ENCODE results near the gene DEPDC4. TPM values are rescaled to one million over a fixed set of nuclear protein-coding genes. Genes with fewer than 3 reads are reported as not detected.

The DEPDC4 gene
- total and polyA plus RNA-seq, 2 experiments from 2014 or later: 2.2 to 9.4 TPM

DNA sequence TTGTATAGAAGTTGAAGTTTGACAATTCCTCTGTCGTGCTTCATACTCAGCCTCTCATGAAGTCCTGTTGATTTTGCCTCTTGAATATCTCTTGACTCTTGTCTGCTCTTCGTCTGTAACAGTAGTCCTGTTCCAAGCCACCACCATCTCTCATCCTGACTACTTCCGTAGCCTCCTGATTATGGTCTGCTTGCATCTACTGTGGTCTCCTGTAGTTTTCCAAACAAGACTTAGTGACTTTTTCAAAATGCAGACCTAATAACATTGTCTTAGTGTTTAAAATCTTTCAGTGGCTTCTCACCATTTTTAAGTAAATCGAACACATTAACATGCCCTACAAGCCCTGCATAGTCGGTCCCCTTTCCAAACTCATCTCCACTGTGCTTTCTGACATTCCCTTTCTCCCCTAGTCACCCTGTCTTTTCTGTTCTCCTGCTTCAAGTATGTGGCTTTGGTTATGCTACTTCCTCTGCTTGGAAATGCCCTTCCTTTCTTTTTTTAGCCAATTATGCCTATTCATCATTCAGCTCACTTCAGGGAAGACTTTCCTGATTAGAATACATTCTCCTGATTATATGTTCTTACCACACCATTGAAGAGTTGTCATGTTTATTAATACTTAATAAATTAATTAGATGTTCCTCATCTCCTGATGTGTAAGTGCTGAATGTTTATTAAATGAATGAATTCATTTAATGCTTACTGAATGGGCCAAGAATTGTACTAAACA lies 2.1 kb upstream of the DEPDC4 start:
- H3K4me3 Mint-ChIP-seq: peak overlapping the region; percentile 99
- DNase-seq (ENCODE audit: low spot score) (peak; percentile 24), ATAC-seq (no peak)
- H3K4me2 ChIP-seq: peak overlapping the region; percentile 94
- no peaks in the 10 kb centered on the region for H3K27me3 ChIP-seq (ENCODE audit: insufficient read depth)
- peaks cover 29% of the 10 kb centered on the region for H3K4me1 Mint-ChIP-seq
- peaks cover 27% of the 10 kb centered on the region for H3K4me1 ChIP-seq (ENCODE audit: insufficient read depth)
- H3F3A ChIP-seq (replicated peaks; ENCODE audit: low read depth): no peaks in the 10 kb centered on the region
- H3K27ac ChIP-seq (ENCODE audit: low read depth): no peak overlapping the region; the same call in 1 of the 2 replicates
- peaks cover 8% of the 10 kb centered on the region for H3K27me3 Mint-ChIP-seq (ENCODE audit: insufficient read depth, low read depth, poor library complexity)
- H4K20me1 ChIP-seq (replicated peaks; ENCODE audit: insufficient read depth): peaks cover 9% of the 10 kb centered on the region; the same call in 1 of the 2 replicates
- peak overlapping the region; percentile 84 for H3K4me3 ChIP-seq
- TF ChIP-seq, protein P1, sequence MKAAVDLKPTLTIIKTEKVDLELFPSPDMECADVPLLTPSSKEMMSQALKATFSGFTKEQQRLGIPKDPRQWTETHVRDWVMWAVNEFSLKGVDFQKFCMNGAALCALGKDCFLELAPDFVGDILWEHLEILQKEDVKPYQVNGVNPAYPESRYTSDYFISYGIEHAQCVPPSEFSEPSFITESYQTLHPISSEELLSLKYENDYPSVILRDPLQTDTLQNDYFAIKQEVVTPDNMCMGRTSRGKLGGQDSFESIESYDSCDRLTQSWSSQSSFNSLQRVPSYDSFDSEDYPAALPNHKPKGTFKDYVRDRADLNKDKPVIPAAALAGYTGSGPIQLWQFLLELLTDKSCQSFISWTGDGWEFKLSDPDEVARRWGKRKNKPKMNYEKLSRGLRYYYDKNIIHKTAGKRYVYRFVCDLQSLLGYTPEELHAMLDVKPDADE (IDR thresholded peaks at IDR 0.05): no peak
- TF ChIP-seq JUNB (IDR thresholded peaks at IDR 0.05; ENCODE audit: unreplicated experiment): no peak
- TF ChIP-seq EZH2 (IDR thresholded peaks at IDR 0.05; ENCODE audit: low read depth, unreplicated experiment): no peak
- TF ChIP-seq POLR2AphosphoS5 (IDR thresholded peaks at IDR 0.05; ENCODE audit: low read depth): no peak
- TF ChIP-seq, protein P2, sequence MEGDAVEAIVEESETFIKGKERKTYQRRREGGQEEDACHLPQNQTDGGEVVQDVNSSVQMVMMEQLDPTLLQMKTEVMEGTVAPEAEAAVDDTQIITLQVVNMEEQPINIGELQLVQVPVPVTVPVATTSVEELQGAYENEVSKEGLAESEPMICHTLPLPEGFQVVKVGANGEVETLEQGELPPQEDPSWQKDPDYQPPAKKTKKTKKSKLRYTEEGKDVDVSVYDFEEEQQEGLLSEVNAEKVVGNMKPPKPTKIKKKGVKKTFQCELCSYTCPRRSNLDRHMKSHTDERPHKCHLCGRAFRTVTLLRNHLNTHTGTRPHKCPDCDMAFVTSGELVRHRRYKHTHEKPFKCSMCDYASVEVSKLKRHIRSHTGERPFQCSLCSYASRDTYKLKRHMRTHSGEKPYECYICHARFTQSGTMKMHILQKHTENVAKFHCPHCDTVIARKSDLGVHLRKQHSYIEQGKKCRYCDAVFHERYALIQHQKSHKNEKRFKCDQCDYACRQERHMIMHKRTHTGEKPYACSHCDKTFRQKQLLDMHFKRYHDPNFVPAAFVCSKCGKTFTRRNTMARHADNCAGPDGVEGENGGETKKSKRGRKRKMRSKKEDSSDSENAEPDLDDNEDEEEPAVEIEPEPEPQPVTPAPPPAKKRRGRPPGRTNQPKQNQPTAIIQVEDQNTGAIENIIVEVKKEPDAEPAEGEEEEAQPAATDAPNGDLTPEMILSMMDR (conservative IDR thresholded peaks at IDR 0.05; ENCODE audit: low read depth in 2 of 2): no peak
- TF ChIP-seq NANOG (IDR thresholded peaks at IDR 0.05; ENCODE audit: borderline replicate concordance): no peak
- TF ChIP-seq, protein P3, sequence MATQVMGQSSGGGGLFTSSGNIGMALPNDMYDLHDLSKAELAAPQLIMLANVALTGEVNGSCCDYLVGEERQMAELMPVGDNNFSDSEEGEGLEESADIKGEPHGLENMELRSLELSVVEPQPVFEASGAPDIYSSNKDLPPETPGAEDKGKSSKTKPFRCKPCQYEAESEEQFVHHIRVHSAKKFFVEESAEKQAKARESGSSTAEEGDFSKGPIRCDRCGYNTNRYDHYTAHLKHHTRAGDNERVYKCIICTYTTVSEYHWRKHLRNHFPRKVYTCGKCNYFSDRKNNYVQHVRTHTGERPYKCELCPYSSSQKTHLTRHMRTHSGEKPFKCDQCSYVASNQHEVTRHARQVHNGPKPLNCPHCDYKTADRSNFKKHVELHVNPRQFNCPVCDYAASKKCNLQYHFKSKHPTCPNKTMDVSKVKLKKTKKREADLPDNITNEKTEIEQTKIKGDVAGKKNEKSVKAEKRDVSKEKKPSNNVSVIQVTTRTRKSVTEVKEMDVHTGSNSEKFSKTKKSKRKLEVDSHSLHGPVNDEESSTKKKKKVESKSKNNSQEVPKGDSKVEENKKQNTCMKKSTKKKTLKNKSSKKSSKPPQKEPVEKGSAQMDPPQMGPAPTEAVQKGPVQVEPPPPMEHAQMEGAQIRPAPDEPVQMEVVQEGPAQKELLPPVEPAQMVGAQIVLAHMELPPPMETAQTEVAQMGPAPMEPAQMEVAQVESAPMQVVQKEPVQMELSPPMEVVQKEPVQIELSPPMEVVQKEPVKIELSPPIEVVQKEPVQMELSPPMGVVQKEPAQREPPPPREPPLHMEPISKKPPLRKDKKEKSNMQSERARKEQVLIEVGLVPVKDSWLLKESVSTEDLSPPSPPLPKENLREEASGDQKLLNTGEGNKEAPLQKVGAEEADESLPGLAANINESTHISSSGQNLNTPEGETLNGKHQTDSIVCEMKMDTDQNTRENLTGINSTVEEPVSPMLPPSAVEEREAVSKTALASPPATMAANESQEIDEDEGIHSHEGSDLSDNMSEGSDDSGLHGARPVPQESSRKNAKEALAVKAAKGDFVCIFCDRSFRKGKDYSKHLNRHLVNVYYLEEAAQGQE (IDR thresholded peaks at IDR 0.05; ENCODE audit: unreplicated experiment): no peak
- TF ChIP-seq ZNF331 (CRISPR knock-in tag; IDR thresholded peaks at IDR 0.05; ENCODE audit: low read depth): no peak
- TF ChIP-seq EZH2phosphoT487 (IDR thresholded peaks at IDR 0.05; ENCODE audit: unreplicated experiment): no peak
- no peak for TF ChIP-seq ZNF114 (CRISPR knock-in tag; IDR thresholded peaks at IDR 0.05)
- no peak for TF ChIP-seq STAT1 (IDR thresholded peaks at IDR 0.05; ENCODE audit: unreplicated experiment)
- peaks cover 65% of the 10 kb centered on the region for H3K79me2 ChIP-seq (replicated peaks; ENCODE audit: insufficient read depth)
- no peaks in the 10 kb centered on the region; the same call in 2 of the 3 replicates for H3K36me3 Mint-ChIP-seq (ENCODE audit: low read depth)
- H3K9me3 Mint-ChIP-seq: no peaks in the 10 kb centered on the region
- no peaks in the 10 kb centered on the region for H3K9me2 ChIP-seq (ENCODE audit: insufficient read depth)
- no peaks in the 10 kb centered on the region for H3K36me3 ChIP-seq (ENCODE audit: insufficient read depth)
- H3K27ac Mint-ChIP-seq: no peak overlapping the region
- H2AFZ ChIP-seq: no peak overlapping the region
